NCI-H748 (cell line): Measurements from ENCODE around the gene NEURL2.
"Not testable (repeated sequence)": the region's sequence is repeated elsewhere in the genome, so short reads cannot be mapped to it uniquely, and the experiment has no call there.

Source experiments
- DNase-seq: peaks from one replicate; lab custom pipeline; 2025; ENCODE audit not compliant: unreplicated experiment; lab: John Stamatoyannopoulos, UW

NEURL2 gene

GRCh38 chr20:45901332-45901731 lies 10.3 kb upstream of the NEURL2 start:
- not testable (repeated sequence) for DNase-seq

DNA sequence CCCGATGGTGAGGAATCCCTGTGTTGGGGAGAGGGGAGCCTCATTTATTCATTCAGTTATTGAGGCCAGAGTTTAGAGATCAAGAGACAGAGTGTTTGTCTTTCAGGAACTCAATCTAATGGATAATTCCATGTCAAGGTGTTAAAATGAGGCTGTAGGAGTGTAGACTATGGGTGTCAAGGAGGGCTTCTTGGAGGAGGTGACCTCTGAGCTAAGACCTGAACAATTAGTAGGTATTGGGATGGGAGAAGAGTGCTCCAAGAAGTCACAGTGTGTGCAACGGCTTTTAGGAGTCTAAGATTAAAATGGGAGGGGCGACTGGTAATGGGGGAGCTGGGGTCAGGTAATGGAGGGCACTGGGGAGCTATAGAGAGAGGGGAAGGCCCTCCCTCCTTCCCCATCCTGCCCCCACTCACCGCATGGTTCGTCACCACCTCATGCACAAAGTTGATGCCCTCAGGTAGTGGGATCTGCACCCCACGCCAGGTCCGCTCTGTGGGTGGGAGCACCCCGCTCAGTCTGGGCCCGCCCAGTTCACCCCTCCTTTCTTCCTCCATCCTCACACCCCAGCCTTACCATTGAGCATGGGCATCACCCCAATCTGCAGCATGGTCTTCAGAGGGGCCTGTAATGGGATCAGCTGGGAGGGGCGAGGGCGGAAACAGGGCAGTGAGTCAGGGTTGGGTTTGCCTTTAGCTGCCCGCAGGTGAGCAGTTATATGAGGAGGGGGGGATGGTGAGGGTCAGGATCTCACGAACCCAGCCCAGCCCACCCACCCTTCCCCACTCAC lies 8.2 kb upstream of the NEURL2 start:
- DNase-seq, result no peak

GRCh38 chr20:45898285-45898684 lies 7.3 kb upstream of the NEURL2 start:
- DNase-seq, result no peak

DNA sequence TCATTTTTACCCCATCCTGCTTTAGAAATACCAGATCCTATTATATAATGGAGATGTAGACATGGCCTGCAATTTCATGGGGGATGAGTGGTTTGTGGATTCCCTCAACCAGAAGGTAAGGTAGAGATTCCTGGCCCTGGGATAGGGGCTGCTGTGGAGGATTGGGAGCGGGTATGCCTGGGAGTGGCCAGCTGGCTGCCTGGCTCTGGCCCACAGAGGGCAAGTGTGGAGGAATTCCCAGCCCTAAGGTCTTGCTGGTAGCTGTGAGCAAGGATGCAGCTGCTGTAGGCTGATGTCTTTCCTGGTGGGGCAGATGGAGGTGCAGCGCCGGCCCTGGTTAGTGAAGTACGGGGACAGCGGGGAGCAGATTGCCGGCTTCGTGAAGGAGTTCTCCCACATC lies 6.7 kb upstream of the NEURL2 start:
- DNase-seq, result no peak

- no peak for DNase-seq
Observed at GRCh38 chr20:45897289-45897688, 6.3 kb upstream of the NEURL2 start.

DNA sequence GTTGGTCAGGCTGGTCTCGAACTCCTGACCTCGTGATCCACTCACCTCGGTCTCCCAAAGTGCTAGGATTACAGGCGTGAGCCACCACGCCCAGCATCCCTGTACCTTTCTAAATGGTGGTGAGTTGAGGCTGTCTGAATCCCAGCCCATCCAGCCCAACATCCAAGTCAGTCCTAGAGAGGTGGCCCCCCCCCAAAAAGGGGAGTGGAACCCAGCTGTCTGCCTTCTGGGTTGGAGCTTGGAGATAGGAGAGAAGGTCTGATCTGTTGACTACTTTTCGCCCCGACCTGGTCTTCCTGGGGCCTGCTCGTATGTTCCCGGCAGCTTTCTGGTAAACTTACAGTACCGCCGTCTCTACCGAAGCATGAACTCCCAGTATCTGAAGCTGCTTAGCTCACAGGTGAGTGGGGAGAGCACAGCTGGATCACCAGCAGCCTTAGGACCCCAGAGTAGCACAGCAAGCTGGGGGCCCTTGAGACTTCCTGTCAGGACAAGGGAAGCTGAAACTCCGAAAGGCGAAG lies 5.7 kb upstream of the NEURL2 start:
- DNase-seq, result no peak

DNA sequence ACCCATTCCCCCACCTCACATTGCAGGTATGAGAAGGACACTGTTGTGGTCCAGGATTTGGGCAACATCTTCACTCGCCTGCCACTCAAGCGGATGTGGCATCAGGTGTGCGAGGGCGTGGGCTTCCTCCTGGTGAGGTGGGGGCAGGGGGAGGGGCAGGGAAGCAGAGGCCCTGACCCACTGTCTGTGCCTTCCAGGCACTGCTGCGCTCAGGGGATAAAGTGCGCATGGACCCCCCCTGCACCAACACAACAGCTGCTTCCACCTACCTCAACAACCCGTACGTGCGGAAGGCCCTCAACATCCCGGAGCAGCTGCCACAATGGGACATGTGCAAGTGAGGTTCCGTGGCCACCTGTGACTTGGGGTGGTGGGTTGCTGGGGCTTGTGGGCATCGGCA lies 3.8 kb upstream of the NEURL2 start:
- DNase-seq, result no peak

GRCh38 chr20:45893831-45894230 lies 2.8 kb upstream of the NEURL2 start:
- DNase-seq, result no peak

GRCh38 chr20:45892828-45893500 lies 2.0 kb upstream of the NEURL2 start:
- DNase-seq, result no peak

DNA sequence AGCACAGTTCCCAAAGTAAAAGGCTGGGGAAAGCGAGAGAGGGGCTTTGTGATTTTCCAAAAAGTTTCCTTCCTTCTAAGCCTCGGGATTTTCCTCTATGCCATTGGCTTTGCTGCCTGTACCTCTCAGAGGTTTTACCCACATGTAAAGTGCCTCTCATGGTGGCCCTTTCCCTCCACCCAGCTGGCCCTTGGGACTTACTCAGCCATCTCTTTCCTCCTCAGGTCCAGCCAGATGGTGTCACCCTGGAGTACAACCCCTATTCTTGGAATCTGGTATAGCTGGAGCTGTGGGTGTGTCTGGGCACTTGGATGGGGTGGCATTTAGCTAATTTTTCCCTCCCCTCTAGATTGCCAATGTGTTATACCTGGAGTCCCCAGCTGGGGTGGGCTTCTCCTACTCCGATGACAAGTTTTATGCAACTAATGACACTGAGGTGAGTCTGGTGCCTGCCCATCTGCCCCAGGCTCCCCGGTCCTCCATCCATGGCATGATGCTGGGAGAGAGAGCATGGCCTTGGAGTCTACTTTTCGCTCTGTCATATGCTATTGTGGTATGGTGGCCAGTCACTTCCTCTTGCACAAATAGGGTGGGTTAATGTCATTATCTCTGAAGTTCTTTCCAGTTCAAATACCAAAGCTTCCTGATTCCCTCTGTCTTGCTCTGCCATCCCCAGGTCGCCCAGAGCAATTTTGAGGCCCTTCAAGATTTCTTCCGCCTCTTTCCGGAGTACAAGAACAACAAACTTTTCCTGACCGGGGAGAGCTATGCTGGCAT lies 1.2 kb upstream of the NEURL2 start:
- no peak for DNase-seq

- peak; percentile 80 for DNase-seq
Observed at GRCh38 chr20:45890077-45890984, 677 bp downstream of the NEURL2 start.

DNA sequence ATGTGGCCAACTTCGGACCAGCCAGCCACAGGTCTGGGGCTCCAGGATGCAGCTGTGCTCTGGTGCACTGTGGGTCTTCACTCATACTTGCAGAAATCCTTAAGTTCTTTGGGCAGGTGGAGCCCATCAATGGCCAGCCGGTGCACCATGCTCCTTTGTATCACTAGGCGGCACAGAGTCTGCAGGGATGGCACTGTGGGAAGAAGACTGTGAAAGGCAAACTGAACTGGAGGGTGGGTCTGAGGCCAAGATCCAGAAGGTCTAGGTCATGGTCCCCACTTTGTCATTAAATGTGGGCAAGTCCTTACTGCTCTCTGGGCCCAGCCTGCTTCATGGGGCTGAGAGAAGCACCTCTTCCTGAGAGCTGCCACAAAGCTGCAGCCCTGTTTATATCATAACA lies 2.3 kb downstream of the NEURL2 start:
- no peak for DNase-seq

- DNase-seq, result no peak
Observed at GRCh38 chr20:45887346-45887715, 3.7 kb downstream of the NEURL2 start, which contains the start of gene SPATA25. SPATA25 (minus strand) TSS chr20:45887622; CDS start chr20:45887590, 32 bp downstream.

- DNase-seq, result no peak
Observed at GRCh38 chr20:45886590-45887345, 4.2 kb downstream of the NEURL2 start.

GRCh38 chr20:45883100-45883469 lies 7.9 kb downstream of the NEURL2 start:
- no peak for DNase-seq

DNA sequence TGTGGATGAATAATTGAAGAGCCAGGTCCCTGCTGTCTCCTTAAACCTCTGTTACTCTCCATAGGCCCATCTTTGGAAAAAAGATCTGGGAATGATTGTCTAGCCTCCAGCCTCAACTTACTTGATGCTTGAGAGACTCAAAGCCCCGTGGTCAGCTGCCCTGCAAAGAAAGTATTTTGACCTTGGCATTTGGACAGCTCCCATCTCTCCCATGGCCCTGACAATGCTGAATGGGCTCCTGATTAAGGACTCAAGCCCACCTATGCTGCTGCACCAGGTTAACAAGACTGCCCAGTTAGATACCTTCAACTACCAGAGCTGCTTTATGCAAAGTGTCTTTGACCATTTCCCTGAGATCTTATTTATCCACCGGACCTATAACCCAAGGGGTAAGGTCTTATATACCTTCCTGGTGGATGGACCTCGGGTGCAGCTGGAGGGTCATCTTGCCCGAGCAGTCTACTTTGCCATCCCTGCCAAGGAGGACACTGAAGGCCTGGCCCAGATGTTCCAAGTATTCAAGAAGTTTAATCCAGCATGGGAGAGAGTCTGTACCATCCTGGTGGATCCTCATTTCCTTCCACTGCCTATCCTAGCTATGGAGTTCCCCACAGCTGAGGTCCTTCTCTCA lies 8.4 kb downstream of the NEURL2 start:
- no peak for DNase-seq

DNA sequence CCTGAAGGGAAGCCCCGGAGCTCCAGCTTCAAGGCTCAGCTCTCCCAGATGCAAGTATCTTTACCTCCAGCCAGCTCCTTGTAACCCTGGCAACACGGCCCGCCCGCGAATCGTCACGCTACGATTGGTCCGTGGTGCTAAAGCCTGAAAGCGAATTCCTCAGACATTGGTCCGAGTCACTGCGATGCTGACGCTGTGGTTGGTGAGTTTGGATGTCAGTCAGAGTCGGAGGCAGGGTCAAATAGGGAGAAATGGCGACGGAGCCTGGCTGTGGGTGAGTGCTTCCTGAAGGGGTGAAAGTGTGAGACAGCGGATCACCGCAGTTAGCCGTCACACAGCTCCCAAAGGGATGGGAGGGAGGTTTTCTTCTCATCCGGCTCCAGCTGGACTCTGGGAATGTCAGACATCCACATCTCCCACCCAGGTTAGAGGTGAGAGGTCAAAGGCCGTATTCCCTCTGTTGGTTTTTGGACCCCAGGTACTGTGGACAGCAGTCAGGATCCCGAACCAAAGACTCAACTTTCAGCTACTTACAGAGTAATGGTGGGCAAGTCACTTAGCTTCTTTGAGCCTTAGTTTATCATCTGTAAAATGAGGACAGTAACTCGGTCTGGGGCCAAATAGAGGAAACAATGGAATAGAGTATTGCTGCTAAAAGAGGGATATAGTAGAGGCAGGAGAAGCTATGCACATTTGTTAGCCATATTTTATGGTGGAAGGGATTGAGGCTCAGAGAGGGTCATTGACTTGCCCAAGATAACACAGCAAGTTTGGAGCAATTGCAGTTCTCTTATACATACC lies 9.8 kb downstream of the NEURL2 start, which contains the start of gene ZSWIM1:
Gene ZSWIM1, plus strand, starts transcription at position 240 of the 801 bp plus-strand sequence. CDS start 1,366 bp downstream, outside the sequence.
- DNase-seq, result peak; percentile 97

GRCh38 chr20:45878076-45878761 lies 12.8 kb downstream of the NEURL2 start:
- DNase-seq, result no peak
